WTC11 (cell line): ENCODE results near the gene CNTNAP2.

Experiments used
- CBFB ChIP-seq: sonication (generic); formaldehyde crosslinking; IDR thresholded peaks from 2 replicates; pipeline ENCODE4 v1.8.1; 2022; ENCODE audit warnings: mild to moderate bottlenecking, low read depth, missing genetic modification reagents
- NFYB ChIP-seq: sonication (generic); formaldehyde crosslinking; conservative IDR thresholded peaks from 2 replicates; pipeline ENCODE4 v1.8.0; 2022; ENCODE audit warnings: low read depth, missing genetic modification reagents
- NR2C2 ChIP-seq: sonication (generic); formaldehyde crosslinking; IDR thresholded peaks from 2 replicates; pipeline ENCODE4 v1.8.0; 2022; ENCODE audit warnings: mild to moderate bottlenecking, missing genetic modification reagents
- ZBTB21 ChIP-seq: sonication (generic); formaldehyde crosslinking; IDR thresholded peaks from 2 replicates; pipeline ENCODE4 v1.8.1; 2023; ENCODE audit warnings: mild to moderate bottlenecking, missing genetic modification reagents, borderline replicate concordance
- ZNF423 ChIP-seq: fragments of 250-450 bp; sonication (Bioruptor Pico); IDR thresholded peaks from 2 replicates; pipeline ENCODE4 v2.1.2; 2022; ENCODE audit warnings: mild to moderate bottlenecking, moderate library complexity
- TF ChIP-seq, protein P1 (sequence below): fragments of 200-600 bp; IDR thresholded peaks from 2 replicates; pipeline ENCODE4 v1.8.0; 2022; ENCODE audit warnings: antibody characterized with exemption
- TF ChIP-seq, protein P2 (sequence below): sonication (generic); formaldehyde crosslinking; IDR thresholded peaks from 2 replicates; pipeline ENCODE4 v1.8.0; 2022; ENCODE audit warnings: mild to moderate bottlenecking, missing genetic modification reagents

DNA sequence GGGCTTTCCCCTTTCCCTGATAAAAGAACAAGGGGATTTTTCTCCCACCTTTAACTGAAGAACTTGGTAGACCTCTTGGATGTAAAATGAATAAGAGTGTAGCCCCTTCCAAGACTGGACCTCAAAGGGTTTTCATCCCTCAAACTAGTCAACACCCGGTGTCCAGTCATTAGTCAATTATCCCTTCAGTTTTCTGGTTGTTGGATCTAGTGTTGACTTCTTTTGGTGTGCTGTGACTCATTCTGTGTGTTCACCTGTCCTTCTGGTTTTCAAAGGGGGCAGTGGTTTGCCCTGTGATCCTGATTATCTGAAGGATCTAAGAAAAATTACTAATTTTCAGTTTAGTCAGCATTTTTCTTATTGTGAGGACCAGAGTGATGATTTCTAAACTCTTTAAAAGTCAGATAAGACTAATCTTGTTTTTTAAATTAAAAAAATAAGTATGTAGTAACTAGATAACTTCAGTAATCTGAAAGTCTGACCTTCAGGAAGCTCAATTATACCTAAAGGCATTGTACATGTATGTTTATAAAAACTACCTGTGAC, 583.5 kb downstream of the CNTNAP2 start:
- TF ChIP-seq CBFB (no peak), NR2C2 (CRISPR knock-in tag) (no peak), NFYB (no peak), ZBTB21 (CRISPR knock-in tag) (no peak), ZNF423 (CRISPR knock-in tag) (no peak)
- TF ChIP-seq, protein P1, sequence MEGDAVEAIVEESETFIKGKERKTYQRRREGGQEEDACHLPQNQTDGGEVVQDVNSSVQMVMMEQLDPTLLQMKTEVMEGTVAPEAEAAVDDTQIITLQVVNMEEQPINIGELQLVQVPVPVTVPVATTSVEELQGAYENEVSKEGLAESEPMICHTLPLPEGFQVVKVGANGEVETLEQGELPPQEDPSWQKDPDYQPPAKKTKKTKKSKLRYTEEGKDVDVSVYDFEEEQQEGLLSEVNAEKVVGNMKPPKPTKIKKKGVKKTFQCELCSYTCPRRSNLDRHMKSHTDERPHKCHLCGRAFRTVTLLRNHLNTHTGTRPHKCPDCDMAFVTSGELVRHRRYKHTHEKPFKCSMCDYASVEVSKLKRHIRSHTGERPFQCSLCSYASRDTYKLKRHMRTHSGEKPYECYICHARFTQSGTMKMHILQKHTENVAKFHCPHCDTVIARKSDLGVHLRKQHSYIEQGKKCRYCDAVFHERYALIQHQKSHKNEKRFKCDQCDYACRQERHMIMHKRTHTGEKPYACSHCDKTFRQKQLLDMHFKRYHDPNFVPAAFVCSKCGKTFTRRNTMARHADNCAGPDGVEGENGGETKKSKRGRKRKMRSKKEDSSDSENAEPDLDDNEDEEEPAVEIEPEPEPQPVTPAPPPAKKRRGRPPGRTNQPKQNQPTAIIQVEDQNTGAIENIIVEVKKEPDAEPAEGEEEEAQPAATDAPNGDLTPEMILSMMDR, result no peak
- TF ChIP-seq, protein P2, sequence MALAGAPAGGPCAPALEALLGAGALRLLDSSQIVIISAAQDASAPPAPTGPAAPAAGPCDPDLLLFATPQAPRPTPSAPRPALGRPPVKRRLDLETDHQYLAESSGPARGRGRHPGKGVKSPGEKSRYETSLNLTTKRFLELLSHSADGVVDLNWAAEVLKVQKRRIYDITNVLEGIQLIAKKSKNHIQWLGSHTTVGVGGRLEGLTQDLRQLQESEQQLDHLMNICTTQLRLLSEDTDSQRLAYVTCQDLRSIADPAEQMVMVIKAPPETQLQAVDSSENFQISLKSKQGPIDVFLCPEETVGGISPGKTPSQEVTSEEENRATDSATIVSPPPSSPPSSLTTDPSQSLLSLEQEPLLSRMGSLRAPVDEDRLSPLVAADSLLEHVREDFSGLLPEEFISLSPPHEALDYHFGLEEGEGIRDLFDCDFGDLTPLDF, result no peak
